H9 (cell line): ENCODE results near the gene TMEM116. TPM values are rescaled to one million over a fixed set of nuclear protein-coding genes. Genes with fewer than 3 reads are reported as not detected.

ENCODE experiments used
- DNase-seq: peaks from one replicate; pipeline ENCODE4 v3.0.0-alpha.2; 2017
- H2AFZ ChIP-seq: one replicate; pipeline ENCODE4 v1.6.1; 2013; ENCODE audit warnings: mild to moderate bottlenecking, low read length, control low read depth, moderate library complexity
- H2AK5ac ChIP-seq: 2 replicates; pipeline ENCODE4 v1.6.1; 2013; ENCODE audit warnings: low read length, control low read depth, mixed read lengths; ENCODE audit not compliant: insufficient read length
- H2BK120ac ChIP-seq: one replicate; pipeline ENCODE4 v1.6.1; 2013; ENCODE audit warnings: low read depth, mild to moderate bottlenecking, low read length, control low read depth, inconsistent platforms; ENCODE audit not compliant: poor library complexity, severe bottlenecking
- H2BK12ac ChIP-seq: 2 replicates; pipeline ENCODE4 v1.6.1; 2013; ENCODE audit warnings: low read length, control low read depth, mixed read lengths, low read depth; ENCODE audit not compliant: insufficient read length
- H2BK15ac ChIP-seq: 2 replicates; pipeline ENCODE4 v1.6.1; 2013; ENCODE audit warnings: low read depth, low read length, control low read depth
- H2BK20ac ChIP-seq: one replicate; pipeline ENCODE4 v1.6.1; 2013; ENCODE audit warnings: low read depth, mild to moderate bottlenecking, low read length, control low read depth, inconsistent platforms; ENCODE audit not compliant: poor library complexity, severe bottlenecking
- H2BK5ac ChIP-seq: 2 replicates; pipeline ENCODE4 v1.6.1; 2013; ENCODE audit warnings: low read length, control low read depth, mixed read lengths; ENCODE audit not compliant: insufficient read length
- H3K14ac ChIP-seq: 2 replicates; pipeline ENCODE4 v1.6.1; 2013; ENCODE audit warnings: low read length, control low read depth; ENCODE audit not compliant: insufficient read depth
- H3K18ac ChIP-seq: 2 replicates; pipeline ENCODE4 v1.6.1; 2013; ENCODE audit warnings: low read depth, mild to moderate bottlenecking, mixed read lengths, low read length, control low read depth; ENCODE audit not compliant: insufficient read length
- H3K23ac ChIP-seq: 2 replicates; pipeline ENCODE4 v1.6.1; 2013; ENCODE audit warnings: low read length, control low read depth, mixed read lengths, low read depth; ENCODE audit not compliant: insufficient read length
- H3K23me2 ChIP-seq: 2 replicates; pipeline ENCODE4 v1.6.1; 2013; ENCODE audit warnings: low read depth, mild to moderate bottlenecking, mixed read lengths, low read length, control low read depth; ENCODE audit not compliant: insufficient read length, poor library complexity, severe bottlenecking
- H3K27ac ChIP-seq: 2 replicates; pipeline ENCODE4 v1.5.1; 2013; ENCODE audit warnings: low read length, control low read depth, mixed read lengths, low read depth; ENCODE audit not compliant: insufficient read length
- H3K27me3 ChIP-seq: 2 replicates; pipeline ENCODE4 v1.6.1; 2013; ENCODE audit warnings: low read length, control low read depth, inconsistent platforms; ENCODE audit not compliant: insufficient read depth
- H3K4ac ChIP-seq: 2 replicates; pipeline ENCODE4 v1.6.1; 2013; ENCODE audit warnings: low read depth, mild to moderate bottlenecking, control low read depth, inconsistent platforms, low read length, moderate library complexity
- H3K4me1 ChIP-seq: 2 replicates; pipeline ENCODE4 v1.6.1; 2013; ENCODE audit warnings: low read length, control low read depth, inconsistent platforms; ENCODE audit not compliant: insufficient read depth
- H3K4me2 ChIP-seq: 2 replicates; pipeline ENCODE4 v1.6.1; 2013; ENCODE audit warnings: low read length, control low read depth, mixed read lengths; ENCODE audit not compliant: insufficient read length, insufficient read depth
- H3K56ac ChIP-seq: 2 replicates; pipeline ENCODE4 v1.6.1; 2013; ENCODE audit warnings: low read depth, mild to moderate bottlenecking, mixed read lengths, low read length, control low read depth; ENCODE audit not compliant: insufficient read length
- H3K79me1 ChIP-seq: 2 replicates; pipeline ENCODE4 v1.6.1; 2013; ENCODE audit warnings: low read depth, mild to moderate bottlenecking, moderate library complexity, low read length, control low read depth, inconsistent platforms; ENCODE audit not compliant: insufficient read depth, poor library complexity, severe bottlenecking
- H3K79me2 ChIP-seq: 2 replicates; pipeline ENCODE4 v1.6.1; 2013; ENCODE audit warnings: low read length, control low read depth, inconsistent platforms; ENCODE audit not compliant: insufficient read depth
- H3K9ac ChIP-seq: 2 replicates; pipeline ENCODE4 v1.6.1; 2013; ENCODE audit warnings: low read length, control low read depth, mixed read lengths; ENCODE audit not compliant: insufficient read length; ENCODE audit errors: extremely low read depth
- H3K9me3 ChIP-seq: one replicate; pipeline ENCODE4 v1.6.1; 2013; ENCODE audit warnings: low read depth, low read length, inconsistent platforms; ENCODE audit not compliant: control insufficient read depth
- H3T11ph ChIP-seq: one replicate; pipeline ENCODE4 v1.6.1; 2013; ENCODE audit warnings: mild to moderate bottlenecking, low read length, control low read depth, inconsistent platforms
- H4K20me1 ChIP-seq: one replicate; pipeline ENCODE4 v1.6.1; 2013; ENCODE audit not compliant: control insufficient read depth, insufficient read length, insufficient read depth
- H4K5ac ChIP-seq: 2 replicates; pipeline ENCODE4 v1.6.1; 2013; ENCODE audit warnings: low read depth, mild to moderate bottlenecking, mixed read lengths, low read length, control low read depth; ENCODE audit not compliant: insufficient read length
- H4K8ac ChIP-seq: replicated peaks from 2 replicates; pipeline ENCODE4 v1.6.1; 2013; ENCODE audit warnings: low read length, control low read depth, mixed read lengths, low read depth; ENCODE audit not compliant: insufficient read length
- H4K91ac ChIP-seq: 2 replicates; pipeline ENCODE4 v1.6.1; 2013; ENCODE audit warnings: low read depth, mild to moderate bottlenecking, moderate library complexity, mixed read lengths, low read length, control low read depth; ENCODE audit not compliant: insufficient read length
- H3K27ac Mint-ChIP-seq, 3 experiments: 2 replicates in 2 of 3; 3 replicates in 1 of 3; pipeline ENCODE4 v1.8.0; 2020 to 2021; ENCODE audit warnings: mixed read lengths in 3 of 3, mild to moderate bottlenecking in 1 of 3, moderate library complexity in 1 of 3
- H3K27me3 Mint-ChIP-seq: 2 replicates; pipeline ENCODE4 v1.8.0; 2021; ENCODE audit warnings: low read depth, mild to moderate bottlenecking, moderate library complexity, mixed read lengths
- H3K36me3 Mint-ChIP-seq, 3 experiments: 2 replicates in 2 of 3; 3 replicates in 1 of 3; pipeline ENCODE4 v1.8.0; 2020 to 2021; ENCODE audit warnings: low read depth in 3 of 3, mixed read lengths in 3 of 3; ENCODE audit not compliant: insufficient read depth in 1 of 3
- H3K4me1 Mint-ChIP-seq, 2 experiments: 2 replicates each; pipeline ENCODE4 v1.8.0; 2020; ENCODE audit warnings: mixed read lengths in 2 of 2
- H3K4me3 Mint-ChIP-seq, 2 experiments: 2 replicates in 1 of 2; 3 replicates in 1 of 2; pipeline ENCODE4 v1.8.0; 2020 to 2021; ENCODE audit warnings: mild to moderate bottlenecking in 2 of 2, mixed read lengths in 2 of 2, moderate library complexity in 1 of 2
- H3K9me3 Mint-ChIP-seq, 2 experiments: 2 replicates in 1 of 2; 3 replicates in 1 of 2; pipeline ENCODE4 v1.8.0; 2020; ENCODE audit warnings: mild to moderate bottlenecking in 2 of 2, mixed read lengths in 2 of 2, moderate library complexity in 1 of 2
- CTCF ChIP-seq: fragments of 200-600 bp; sonication (generic); conservative IDR thresholded peaks from 3 replicates; pipeline ENCODE4 v1.8.0; 2021; ENCODE audit warnings: antibody characterized with exemption, mild to moderate bottlenecking
- WGBS: extraction: QIAGEN DNeasy Blood & Tissue Kit; methylation state at CpG from one replicate; pipeline ENCODE4 v1.1.7; 2013; ENCODE audit warnings: missing lambda C conversion rate, low lambda C conversion rate, mixed read lengths; ENCODE audit not compliant: insufficient read length; ENCODE audit errors: extremely low coverage; 5-methylcytosine and 5-hydroxymethylcytosine counted together
- total RNA-seq: library from RNA; stranded (reverse); gene quantifications from 2 replicates; pipeline ENCODE4 v1.2.1, GENCODE V29; 2021

The TMEM116 gene
- total RNA-seq, 1 experiment from 2014 or later = 10.8 TPM

DNA sequence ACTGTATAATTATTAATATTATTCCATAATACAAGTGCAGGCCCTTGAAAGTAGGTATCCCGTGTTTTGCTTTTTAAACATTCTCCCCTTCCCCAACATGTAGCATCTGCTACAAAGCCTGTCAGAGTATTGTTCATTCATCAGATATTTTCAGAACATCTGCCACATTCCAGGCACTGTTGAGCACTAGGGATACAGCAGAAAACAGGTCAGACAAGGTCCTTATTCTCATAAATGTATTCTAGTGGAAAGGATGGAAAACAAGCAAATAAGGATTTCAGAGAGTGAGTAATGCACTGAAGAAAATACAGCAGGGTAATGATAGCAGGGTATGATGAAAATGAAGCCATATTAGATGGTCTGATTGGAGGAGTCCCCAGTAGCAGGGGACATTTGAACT is 4.1 kb upstream of the TMEM116 start:
- Histone ChIP-seq H2BK5ac (no peak overlapping the region), H3K14ac (no peak overlapping the region), H3K23me2 (peaks cover 1% of the 10 kb centered on the region), H3K9ac (no peak overlapping the region), H3K23ac (no peak overlapping the region), H2AFZ (no peak overlapping the region), H3K4me1 (no peaks in the 10 kb centered on the region), H4K8ac (no peak overlapping the region), H2BK120ac (no peak overlapping the region), H3K27me3 (no peaks in the 10 kb centered on the region), H2BK12ac (no peak overlapping the region), H3T11ph (no peak overlapping the region), H3K18ac (no peak overlapping the region), H2BK20ac (no peak overlapping the region), H3K79me2 (peaks cover 20% of the 10 kb centered on the region; the same call in 1 of the 2 replicates), H3K4me2 (no peak overlapping the region), H4K91ac (no peak overlapping the region), H3K27ac (no peak overlapping the region), H3K79me1 (no peaks in the 10 kb centered on the region), H3K9me3 (no peaks in the 10 kb centered on the region), H3K4ac (no peak overlapping the region), H2AK5ac (no peak overlapping the region), H2BK15ac (no peak overlapping the region), H4K5ac (no peak overlapping the region), H4K20me1 (no peaks in the 10 kb centered on the region), H3K56ac (no peak overlapping the region)
- Mint-ChIP-seq H3K36me3 (peaks cover 29 to 64% (median 58%) of the 10 kb centered on the region in 3 experiments), H3K9me3 (peaks cover 3 to 4% of the 10 kb centered on the region in 2 experiments; a peak in 3 of 5 replicates), H3K4me1 (peaks cover 8 to 12% of the 10 kb centered on the region in 2 experiments), H3K27ac (peak overlapping the region; percentile 3 to 68 (median 46); a peak in 4 of 7 replicates), H3K27me3 (no peaks in the 10 kb centered on the region; the same call in 1 of the 2 replicates), H3K4me3 (no peak overlapping the region)
- no CpG with 5 or more reads among the region's 1 CpG for WGBS
- DNase-seq = no peak
- TF ChIP-seq CTCF = no peak
